SKM-1 (cell line): Measurements from ENCODE around the gene TKT.
"Not testable (repeated sequence)": the region's sequence is repeated elsewhere in the genome, so short reads cannot be mapped to it uniquely, and the experiment has no call there.

Experiments used
- DNase-seq: peaks from one replicate; lab custom pipeline; 2025; ENCODE audit not compliant: unreplicated experiment; lab: John Stamatoyannopoulos, UW

TKT gene

GRCh38 chr3:53255775-53256703 is at the start of gene TKT:
Gene TKT, minus strand, starts transcription at chr3:53256022. Its CDS starts 80 bp downstream, at chr3:53255942.
- peak; percentile 82 for DNase-seq

GRCh38 chr3:53303957-53304356 is 48.1 kb upstream of the TKT start:
- DNase-seq = no peak

DNA sequence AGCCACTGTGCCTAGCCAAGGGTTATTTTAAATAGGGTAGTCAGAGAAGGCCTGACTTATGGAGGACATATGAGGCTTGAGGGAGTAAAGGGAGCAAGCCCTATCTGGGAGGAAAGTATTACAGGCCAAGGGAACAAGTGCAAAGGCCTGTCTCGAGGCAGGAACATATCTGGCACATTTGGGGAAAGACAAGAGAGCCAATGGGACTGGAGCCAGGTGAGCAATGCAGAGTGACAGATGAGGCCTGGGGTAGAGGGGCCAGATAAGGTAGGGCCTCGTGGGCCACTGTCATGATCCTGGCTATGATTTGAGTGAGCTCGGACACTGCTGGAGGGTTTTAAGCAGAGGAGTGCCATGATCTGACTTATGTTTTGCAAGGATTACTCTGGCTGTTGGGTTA is 47.7 kb upstream of the TKT start:
- no peak for DNase-seq

- DNase-seq = no peak
Measured at GRCh38 chr3:53300826-53301225, 45.0 kb upstream of the TKT start.

GRCh38 chr3:53299611-53300023 is 43.8 kb upstream of the TKT start:
- DNase-seq = peak; percentile 63

- DNase-seq = no peak
Measured at GRCh38 chr3:53295410-53295809, 39.6 kb upstream of the TKT start.

GRCh38 chr3:53293867-53294266 is 38.0 kb upstream of the TKT start:
- no peak for DNase-seq

- no peak for DNase-seq
Measured at GRCh38 chr3:53288214-53288613, 32.4 kb upstream of the TKT start.

- DNase-seq = no peak
Measured at GRCh38 chr3:53287131-53287629, 31.4 kb upstream of the TKT start.

GRCh38 chr3:53286727-53287126 is 30.9 kb upstream of the TKT start:
- no peak for DNase-seq

DNA sequence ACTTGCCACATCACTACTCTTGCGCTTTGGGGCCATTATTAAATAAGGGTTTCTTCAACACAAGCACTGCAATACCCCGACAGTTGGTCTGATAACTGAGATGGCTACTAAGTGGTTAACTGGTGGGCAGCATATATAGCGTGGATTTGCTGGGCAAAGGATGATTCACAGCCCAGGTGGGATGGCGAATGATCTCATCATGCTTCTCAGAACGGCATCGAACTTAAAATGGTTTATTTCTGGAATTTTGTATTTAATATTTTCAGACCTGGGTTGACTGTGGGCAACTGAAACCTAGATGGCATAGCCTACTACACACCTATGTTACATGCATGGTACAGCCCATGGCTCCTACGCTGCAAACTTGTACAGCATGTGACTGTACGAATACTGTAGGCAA is 26.8 kb upstream of the TKT start:
- DNase-seq = no peak

DNA sequence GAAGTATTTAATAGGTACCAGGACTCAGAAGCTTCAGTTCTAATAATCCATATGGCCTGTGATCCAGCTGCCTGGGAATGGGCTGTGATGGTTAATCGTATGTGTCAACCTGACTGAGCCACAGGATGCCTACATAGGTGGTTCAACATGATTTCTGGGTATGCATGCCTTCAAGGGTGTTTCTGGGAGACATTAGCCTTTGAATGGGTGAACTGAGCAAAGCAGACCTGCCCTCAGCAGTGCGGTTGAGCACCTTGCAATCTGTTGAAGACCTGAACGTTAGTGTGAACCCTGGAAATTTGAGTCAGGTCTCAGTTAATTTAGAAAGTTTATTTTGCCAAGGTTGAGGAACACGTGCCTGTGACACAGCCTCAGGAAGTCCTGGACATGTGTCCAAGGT is 22.8 kb upstream of the TKT start:
- no peak for DNase-seq

DNA sequence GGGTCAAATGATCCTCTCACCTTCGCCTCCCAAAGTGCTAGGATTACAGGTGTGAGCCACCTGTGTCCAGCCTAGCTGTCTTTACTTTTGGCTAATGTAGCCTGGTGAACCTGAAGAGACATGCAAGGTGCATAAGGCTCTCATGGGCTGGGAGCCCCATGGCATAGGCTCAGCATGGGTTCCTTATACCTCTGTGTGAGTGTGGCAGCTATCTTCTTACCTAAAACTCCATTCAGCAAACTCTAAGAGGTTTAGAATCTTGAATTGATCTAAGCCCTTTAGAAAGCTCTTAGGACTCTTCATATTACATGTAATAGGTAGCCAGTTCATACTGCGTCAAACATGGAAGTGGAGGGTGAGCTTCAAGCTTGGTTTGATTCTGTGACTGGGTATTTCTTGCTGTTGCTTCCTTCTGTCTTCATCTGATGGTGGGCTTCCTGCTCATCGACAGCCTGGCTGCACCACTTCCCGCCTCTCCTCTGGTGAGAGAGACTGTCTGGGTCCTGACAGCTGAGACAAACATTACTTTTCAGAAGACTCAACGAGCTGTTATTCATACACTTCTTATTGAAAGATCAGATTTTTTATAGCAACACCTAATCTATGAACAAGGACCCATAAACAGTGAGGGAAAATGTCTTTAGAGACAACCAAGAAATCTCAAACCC is 19.2 kb upstream of the TKT start:
- no peak for DNase-seq

DNA sequence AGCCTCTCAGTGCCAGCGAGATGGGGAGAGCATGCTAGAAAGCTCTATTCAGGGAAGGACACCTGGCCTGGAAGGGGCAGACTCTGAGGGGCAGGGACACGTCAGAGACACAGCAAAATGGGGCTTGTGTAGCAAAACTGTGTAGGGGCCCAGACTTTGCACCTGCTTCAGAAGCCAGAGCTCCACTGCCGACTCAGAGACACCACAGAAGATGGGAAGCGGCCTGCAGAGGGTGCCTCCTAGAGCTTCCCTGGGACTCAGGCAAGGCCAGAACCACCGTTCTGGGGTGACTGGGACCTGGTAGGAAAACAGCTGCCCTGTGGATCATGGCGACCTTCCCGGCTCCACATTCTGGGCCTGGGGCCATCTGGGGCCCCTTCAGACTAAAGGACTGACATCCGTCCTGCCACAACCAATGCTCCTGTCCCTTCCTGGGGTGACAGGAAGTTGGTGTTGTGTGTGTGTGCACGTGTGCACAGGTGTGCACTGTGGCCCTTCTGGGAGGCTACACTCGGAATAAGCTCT is 17.4 kb upstream of the TKT start:
- DNase-seq = no peak

DNA sequence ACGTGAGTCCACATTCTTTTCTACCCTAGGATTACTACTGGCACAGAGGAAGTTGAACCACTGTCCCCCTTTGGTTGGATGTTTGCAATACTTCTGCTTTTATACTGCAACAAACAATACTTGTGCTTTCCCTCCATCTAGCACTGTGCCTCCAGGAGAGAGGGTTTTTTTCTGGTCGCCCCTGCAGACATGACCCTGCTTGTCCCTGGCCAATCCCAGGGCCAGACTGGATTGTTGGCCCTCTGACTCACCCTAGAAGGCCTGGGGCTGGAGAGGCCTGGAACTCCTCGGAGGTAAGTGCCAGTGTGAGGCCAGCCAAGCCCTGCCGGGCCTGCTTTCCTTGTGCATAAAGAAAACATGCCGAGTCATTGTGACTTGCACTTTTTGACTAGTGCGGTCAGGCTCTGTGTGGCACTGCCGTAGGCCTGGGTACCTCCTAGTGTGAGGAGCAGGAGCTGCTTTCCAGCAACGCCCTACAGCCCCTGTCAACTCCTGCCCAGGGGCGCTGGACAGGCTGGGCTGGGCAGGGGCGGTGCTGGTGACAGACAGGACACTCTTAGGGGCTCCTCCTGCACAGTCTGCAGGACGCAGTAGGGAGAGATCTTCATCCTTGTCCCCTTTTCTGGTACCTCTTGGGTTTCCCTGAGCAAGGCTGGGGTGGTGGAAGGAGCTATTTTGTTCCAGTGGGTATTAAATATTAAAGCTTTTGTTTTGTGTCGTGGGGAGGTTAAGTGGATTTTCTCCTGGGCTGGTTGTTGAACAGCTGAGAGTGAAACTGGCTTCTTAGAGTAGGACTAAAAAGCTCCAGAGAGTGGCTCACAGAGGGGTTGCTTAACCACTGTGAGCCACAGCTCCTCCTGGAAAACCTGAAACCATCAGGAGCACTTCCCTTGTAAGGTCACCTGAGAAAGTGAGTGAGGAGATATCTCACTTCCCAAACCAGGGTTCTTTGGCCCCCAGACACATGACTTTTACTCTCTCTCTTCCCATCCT is 14.4 kb upstream of the TKT start:
- DNase-seq = peak; percentile 95

DNA sequence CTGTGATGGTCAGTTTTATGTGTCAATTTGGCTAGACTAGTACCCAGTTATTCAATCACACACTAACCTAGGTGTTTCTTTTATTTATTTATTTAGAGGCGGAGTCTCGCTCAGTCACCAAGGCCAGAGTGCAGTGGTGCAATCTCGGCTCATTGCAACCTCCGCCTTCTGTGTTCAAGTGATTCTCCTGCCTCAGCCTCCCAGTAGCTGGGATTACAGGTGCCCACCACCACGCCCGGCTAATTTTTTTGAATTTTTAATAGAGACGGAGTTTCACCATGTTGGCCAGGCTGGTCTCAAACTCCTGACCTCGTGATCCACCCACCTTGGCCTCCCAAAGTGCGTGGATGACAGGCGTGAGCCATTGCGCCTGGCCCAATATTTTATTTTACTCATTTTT is 13.4 kb upstream of the TKT start:
- not testable (repeated sequence) for DNase-seq

DNA sequence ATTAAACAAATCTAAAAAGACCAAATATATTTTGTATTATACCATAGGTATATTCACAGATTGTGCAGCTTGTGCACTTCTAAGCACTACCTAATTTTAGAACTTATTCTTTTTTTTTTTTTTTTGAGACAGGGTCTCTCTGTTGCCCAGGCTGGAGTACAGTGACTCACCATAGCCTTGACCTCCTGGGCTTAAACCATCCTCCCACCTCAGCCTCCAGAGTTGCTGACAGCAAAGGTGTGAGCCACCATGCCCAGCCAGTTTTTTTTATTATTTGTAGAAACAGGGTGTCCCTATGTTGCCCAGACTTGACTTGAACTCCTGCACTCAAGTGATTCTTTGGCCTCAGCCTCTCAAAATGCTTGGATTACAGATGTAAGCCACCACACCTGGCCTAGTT is 11.9 kb upstream of the TKT start:
- no peak for DNase-seq

GRCh38 chr3:53264718-53265117 is 8.9 kb upstream of the TKT start:
- no peak for DNase-seq

- DNase-seq = no peak
Measured at GRCh38 chr3:53263907-53264306, 8.1 kb upstream of the TKT start.

GRCh38 chr3:53261712-53262111 is 5.9 kb upstream of the TKT start:
- DNase-seq = no peak
